HG03457 (cell line): Measurements from ENCODE around the gene CDK2AP2.
A peak's percentile ranks its signal among the peaks of the same experiment; 100 is the strongest.
"Not testable (repeated sequence)": the region's sequence is repeated elsewhere in the genome, so short reads cannot be mapped to it uniquely, and the experiment has no call there.

Experiments used
- ATAC-seq: cut with Tn5 transposase; IDR thresholded peaks from one replicate; pipeline ENCODE4 v1.9.1; 2021; ENCODE audit warnings: moderate number of reproducible peaks; ENCODE audit not compliant: unreplicated experiment

The CDK2AP2 gene

GRCh38 chr11:67524480-67524808, 16.5 kb upstream of the CDK2AP2 start:
- no peak for ATAC-seq

DNA sequence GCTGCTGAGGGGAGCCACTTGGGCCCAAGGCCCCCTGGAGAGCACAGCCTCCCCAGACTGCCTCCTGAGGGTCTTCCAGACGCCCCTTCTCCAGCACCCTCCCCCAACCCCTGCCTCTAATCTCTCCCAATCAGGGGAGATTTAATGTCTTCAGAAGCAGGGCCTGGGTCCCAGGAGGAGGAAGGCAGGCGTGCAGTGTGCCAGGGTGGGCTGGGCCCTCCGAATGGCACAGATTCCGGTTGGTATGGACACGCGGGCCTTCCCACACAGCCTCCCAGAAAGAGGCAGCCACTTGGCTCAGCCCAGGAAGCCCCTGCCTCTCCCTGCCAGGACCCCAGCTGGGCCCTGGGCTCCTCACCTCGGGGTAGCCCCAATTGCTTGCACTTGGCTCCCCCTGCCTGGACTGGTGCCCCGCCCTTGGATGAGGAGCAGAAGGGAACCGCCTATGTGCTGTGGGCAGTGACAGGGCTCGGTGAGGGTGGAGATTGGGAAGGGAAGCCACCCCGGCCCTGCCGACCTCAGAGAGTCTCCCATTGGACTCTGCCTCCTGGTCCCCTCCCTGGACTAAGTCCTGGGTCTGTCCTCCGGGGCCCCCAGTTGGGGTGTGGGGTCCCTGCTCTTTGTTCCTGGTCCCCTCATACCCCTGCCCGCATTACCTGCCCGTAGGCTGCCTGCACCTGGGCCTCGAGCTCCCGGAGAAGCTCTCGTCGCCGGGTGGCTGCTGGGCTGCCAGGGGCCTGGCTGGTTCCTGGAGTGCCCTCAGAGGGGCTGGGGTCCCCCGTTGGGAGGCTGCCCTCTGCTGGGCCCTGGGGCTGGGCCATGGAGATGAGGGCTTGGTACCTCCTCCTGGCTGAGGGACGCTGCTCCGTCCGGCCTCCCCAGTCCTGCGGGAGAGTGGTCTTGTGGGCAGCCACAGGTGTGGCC, 15.9 kb upstream of the CDK2AP2 start:
- no peak for ATAC-seq

DNA sequence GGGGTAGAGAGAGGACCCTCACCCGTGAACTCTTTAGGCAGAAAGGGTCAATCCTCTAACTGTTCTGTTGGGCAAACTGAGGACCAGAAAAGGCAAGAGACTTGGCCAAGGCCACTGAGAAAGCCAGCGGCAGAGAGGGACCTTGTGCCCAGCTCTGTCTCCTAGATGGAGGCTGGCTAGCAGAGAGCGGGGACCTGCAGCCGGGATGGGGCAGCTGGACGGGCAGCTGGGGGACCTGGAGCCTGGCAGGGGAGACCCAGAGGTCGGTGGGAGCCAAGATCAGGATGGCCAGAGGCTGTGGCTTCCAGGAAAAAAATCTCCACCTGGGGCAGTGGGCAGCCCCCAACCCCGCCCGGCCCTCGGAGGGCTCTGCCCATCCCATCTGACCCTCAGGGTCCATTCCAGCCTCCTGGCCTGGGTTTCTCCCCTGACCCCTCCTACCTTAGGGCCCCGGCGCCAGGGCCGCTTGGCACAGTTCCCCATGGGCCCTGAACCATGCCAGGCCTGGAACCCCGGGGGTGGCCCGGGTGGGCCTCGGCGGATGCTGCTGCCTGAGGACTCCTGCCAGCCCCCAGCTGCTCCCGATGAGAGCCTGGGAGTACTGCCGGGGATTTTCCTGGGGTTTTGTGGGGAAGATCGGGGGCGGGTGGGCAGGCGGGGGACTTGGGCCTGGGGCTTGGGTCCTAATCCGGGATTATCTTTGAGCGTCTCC, 15.0 kb upstream of the CDK2AP2 start, which contains the start of gene CABP2:
CABP2 (minus strand) TSS at position 603 of the 712 bp plus-strand sequence; CDS start at position 483, 120 bp downstream.
- no peak for ATAC-seq

- no peak for ATAC-seq
Observed at GRCh38 chr11:67522338-67522737, 14.4 kb upstream of the CDK2AP2 start.

- no peak for ATAC-seq
Observed at GRCh38 chr11:67521924-67522323, 14.0 kb upstream of the CDK2AP2 start.

DNA sequence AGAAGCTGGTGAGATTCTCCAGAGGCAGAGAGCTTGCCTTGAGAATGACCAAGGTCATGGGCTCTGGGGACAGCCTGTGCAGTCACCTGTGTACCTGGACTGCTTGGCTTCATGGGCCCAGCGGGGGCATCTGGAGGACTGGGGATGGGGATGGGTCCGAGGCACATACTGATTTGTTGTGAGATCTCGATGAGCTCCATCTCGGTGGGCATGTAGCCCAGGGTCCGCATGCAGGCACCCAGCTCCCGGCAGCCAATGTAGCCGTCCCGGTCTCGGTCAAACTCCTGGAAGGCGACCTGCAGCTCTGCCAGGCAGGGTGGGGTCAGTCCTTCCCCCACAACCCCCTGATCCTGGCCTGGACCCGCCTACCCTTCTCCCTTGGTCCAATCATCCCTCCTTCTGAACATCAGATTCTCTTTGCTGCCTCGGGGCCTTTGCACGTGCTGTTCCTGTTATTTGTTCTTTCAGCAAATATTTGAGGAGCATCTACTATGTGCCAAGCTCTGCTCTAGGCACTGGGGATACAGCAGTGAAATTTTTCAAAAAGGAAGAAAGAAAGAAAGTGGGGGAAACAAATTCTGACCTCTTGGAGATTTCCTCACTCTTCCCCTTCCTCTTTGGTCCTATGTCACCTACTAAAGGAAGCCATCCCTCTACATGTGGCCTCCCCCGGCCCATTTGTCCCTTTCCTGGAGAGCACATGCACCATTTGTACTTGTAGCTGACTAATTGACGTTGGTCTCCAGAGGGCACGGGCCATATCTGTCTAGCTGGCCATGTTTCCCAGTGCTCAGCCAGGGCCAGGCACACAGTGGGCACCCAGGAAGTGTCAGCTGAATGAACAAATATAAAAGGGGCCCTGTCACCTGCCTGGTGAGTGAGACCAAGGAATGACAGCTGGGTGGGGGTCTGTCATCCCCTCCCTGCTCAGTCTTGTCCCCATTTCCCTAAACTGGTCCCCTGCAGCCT, 13.2 kb upstream of the CDK2AP2 start:
- ATAC-seq: no peak

DNA sequence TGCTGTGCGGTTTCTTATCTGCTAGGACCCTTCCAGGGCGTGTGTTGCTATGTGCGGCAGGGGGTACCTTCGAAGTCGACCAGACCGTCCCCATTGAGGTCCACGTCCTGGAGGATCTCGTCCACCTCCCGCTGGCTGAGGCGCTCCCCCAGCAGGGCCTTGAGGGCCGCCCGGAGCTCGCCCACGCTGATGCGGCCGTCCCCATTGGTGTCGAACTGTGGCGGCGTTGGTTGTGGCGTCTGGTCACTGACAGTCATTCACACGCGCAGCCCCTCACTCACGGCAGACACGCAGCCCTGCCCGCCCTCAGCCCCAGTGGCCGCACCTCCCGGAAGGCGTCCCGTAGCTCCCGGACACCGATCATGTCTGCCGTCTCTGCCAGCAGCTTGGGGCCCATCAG, 11.8 kb upstream of the CDK2AP2 start:
- ATAC-seq: no peak

GRCh38 chr11:67517784-67518552, 10.0 kb upstream of the CDK2AP2 start:
- ATAC-seq: no peak

- no peak for ATAC-seq
Observed at GRCh38 chr11:67516806-67517205, 8.8 kb upstream of the CDK2AP2 start.

DNA sequence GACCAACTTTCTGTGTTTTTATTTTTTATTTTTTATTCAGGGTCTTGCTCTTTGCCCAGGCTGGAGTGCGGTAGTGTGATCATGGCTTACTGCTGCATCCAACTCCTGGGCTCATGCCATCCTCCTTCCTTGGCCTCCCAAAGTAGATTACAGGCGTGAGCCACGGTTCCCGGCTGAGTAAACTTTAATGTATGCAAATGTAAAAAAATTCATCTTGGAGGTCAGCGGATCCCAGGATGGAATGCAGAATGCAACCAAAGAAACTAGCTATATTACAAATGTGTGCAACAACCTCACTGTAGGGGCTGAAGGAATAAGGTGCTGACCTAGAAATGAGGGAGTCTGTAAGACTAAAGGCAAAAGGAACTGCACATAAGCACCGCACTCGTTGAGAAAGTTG, 6.2 kb upstream of the CDK2AP2 start:
- no peak for ATAC-seq

GRCh38 chr11:67511558-67511957, 3.6 kb upstream of the CDK2AP2 start:
- ATAC-seq: not testable (repeated sequence)

GRCh38 chr11:67510023-67510345, 2.0 kb upstream of the CDK2AP2 start:
- ATAC-seq: no peak

GRCh38 chr11:67508486-67509121, 642 bp upstream of the CDK2AP2 start:
- ATAC-seq: peak; percentile 31

- no peak for ATAC-seq
Observed at GRCh38 chr11:67507242-67507863, 609 bp downstream of the CDK2AP2 start.

- ATAC-seq: no peak
Observed at GRCh38 chr11:67506426-67507051, 1.4 kb downstream of the CDK2AP2 start.

- ATAC-seq: no peak
Observed at GRCh38 chr11:67505605-67506396, 2.2 kb downstream of the CDK2AP2 start.

DNA sequence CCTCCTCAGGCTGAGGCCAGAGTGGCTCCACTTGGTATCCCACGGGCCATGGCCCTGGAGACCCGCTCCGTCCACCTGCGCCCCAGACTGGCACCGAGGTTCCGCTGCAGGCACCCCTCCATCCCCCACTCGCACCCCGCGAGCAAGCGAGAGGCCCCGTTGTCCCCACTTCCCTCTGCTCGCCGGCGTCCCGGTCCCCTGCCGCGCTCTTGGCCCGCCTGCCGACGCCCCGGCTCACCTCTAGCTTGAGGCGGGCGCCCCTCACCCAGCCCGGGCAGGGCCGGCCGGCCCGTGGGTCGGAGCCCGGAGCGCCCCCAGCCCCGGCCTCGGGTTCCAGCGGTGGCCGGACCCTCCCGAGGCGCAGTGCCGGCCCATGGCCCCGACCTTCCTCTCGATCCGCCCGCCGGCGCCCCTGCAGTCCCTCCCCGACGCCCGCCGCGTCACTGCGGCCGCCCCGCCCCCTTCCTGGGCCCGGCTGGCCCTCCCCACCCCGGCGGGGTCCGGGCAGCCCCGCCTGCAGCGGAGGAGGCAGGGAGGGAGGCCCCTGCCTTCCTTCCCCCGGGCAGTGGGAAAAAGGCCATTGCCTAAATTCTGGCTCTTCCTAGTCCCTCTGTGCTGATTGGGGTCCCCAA, 2.9 kb downstream of the CDK2AP2 start, which contains the start of gene PITPNM1:
PITPNM1 (minus strand) TSS at position 414 of the 632 bp plus-strand sequence. CDS start 1,183 bp downstream, outside the sequence.
- ATAC-seq: no peak
